B cell (primary cell): ENCODE results near the gene SP6.

Source experiments
- CTCF ChIP-seq: fragments of 200-600 bp; IDR thresholded peaks from one replicate; pipeline ENCODE4 v1.8.0; 2022; ENCODE audit warnings: antibody characterized with exemption, mild to moderate bottlenecking
- EZH2 ChIP-seq: IDR thresholded peaks from 2 replicates; pipeline ENCODE4 v1.6.1; 2012; ENCODE audit warnings: borderline replicate concordance, low read depth, mild to moderate bottlenecking, moderate library complexity, low read length; ENCODE audit not compliant: insufficient read depth, poor library complexity, severe bottlenecking

- TF ChIP-seq EZH2 (no peak), CTCF (no peak)
Observed at GRCh38 chr17:47860386-47860785, 9.4 kb upstream of the SP6 start.
